Activated CD4-positive, alpha-beta T cell treated with anti-CD3 and anti-CD28 coated beads for 24 hours (primary cell): Measurements from ENCODE around the gene LHFPL3.
A peak's percentile ranks its signal among the peaks of the same experiment; 100 is the strongest.
"Not testable (repeated sequence)": the region's sequence is repeated elsewhere in the genome, so short reads cannot be mapped to it uniquely, and the experiment has no call there.

Experiments
- DNase-seq, 2 donors: peaks; one replicate each; pipeline ENCODE4 v3.0.0-alpha.2; 2020; ENCODE audit warnings: low read depth in 2 of 2

Gene LHFPL3

GRCh38 chr7:104894726-104895521, 566.5 kb downstream of the LHFPL3 start:
- DNase-seq = no peak

GRCh38 chr7:104895522-104896236, 567.3 kb downstream of the LHFPL3 start:
- no peak for DNase-seq

GRCh38 chr7:104898434-104898833, 570.0 kb downstream of the LHFPL3 start:
- DNase-seq = no peak

- DNase-seq = no peak
Measured at GRCh38 chr7:104900525-104901239, 572.3 kb downstream of the LHFPL3 start.

GRCh38 chr7:104901240-104901619, 572.8 kb downstream of the LHFPL3 start:
- DNase-seq = no peak

- no peak for DNase-seq
Measured at GRCh38 chr7:104902183-104902582, 573.8 kb downstream of the LHFPL3 start.

GRCh38 chr7:104903044-104903443, 574.6 kb downstream of the LHFPL3 start:
- DNase-seq = no peak

GRCh38 chr7:104903846-104904245, 575.4 kb downstream of the LHFPL3 start:
- no peak for DNase-seq

- no peak for DNase-seq
Measured at GRCh38 chr7:104906032-104906431, 577.6 kb downstream of the LHFPL3 start.

- no peak for DNase-seq
Measured at GRCh38 chr7:104906556-104906955, 578.2 kb downstream of the LHFPL3 start.

- no peak for DNase-seq
Measured at GRCh38 chr7:104908636-104909035, 580.2 kb downstream of the LHFPL3 start.

GRCh38 chr7:104909096-104909495, 580.7 kb downstream of the LHFPL3 start:
- DNase-seq = no peak

GRCh38 chr7:104914421-104914820, 586.0 kb downstream of the LHFPL3 start:
- DNase-seq = no peak

- DNase-seq = no peak
Measured at GRCh38 chr7:104921596-104921995, 593.2 kb downstream of the LHFPL3 start.

- DNase-seq = no peak
Measured at GRCh38 chr7:104922182-104923009, 594.0 kb downstream of the LHFPL3 start.

- peak; percentile 45 to 49 for DNase-seq
Measured at GRCh38 chr7:104923010-104923421, 594.6 kb downstream of the LHFPL3 start.

- DNase-seq = not testable (repeated sequence)
Measured at GRCh38 chr7:104926189-104926588, 597.8 kb downstream of the LHFPL3 start.

- DNase-seq = no peak
Measured at GRCh38 chr7:104926601-104927041, 598.2 kb downstream of the LHFPL3 start.

GRCh38 chr7:104927055-104927454, 598.7 kb downstream of the LHFPL3 start:
- no peak for DNase-seq

GRCh38 chr7:104928721-104929400, 600.5 kb downstream of the LHFPL3 start:
- no peak for DNase-seq

- DNase-seq = no peak
Measured at GRCh38 chr7:104929921-104930320, 601.5 kb downstream of the LHFPL3 start.
